T-helper 17 cell (primary cell): ENCODE measurements around the gene MEFV. TPM values are rescaled to one million over a fixed set of nuclear protein-coding genes. Genes with fewer than 3 reads are reported as not detected.
A peak's percentile ranks its signal among the peaks of the same experiment; 100 is the strongest.
"Not testable (repeated sequence)": the region's sequence is repeated elsewhere in the genome, so short reads cannot be mapped to it uniquely, and the experiment has no call there.

ENCODE experiments used
- ATAC-seq: fragments of 150-1000 bp; cut with Tn5 transposase; 2 replicates; pipeline ENCODE4 v1.10.0; 2021; ENCODE audit warnings: mild to moderate bottlenecking, moderate library complexity
- DNase-seq, 3 donors: peaks; one replicate each; pipeline versions ENCODE4 v3.0.0 to v3.0.0-alpha.2; 2020 to 2021
- H3K9me3 ChIP-seq: one replicate; pipeline ENCODE4 v1.7.0; 2013; ENCODE audit warnings: low read length, mild to moderate bottlenecking; ENCODE audit not compliant: control insufficient read depth, poor library complexity, severe bottlenecking
- H3K27ac Mint-ChIP-seq: one replicate; pipeline ENCODE4 v1.8.0; 2022; ENCODE audit warnings: mild to moderate bottlenecking, moderate library complexity, mixed read lengths
- H3K27me3 Mint-ChIP-seq: one replicate; pipeline ENCODE4 v1.8.0; 2022; ENCODE audit warnings: mixed read lengths
- H3K36me3 Mint-ChIP-seq: one replicate; pipeline ENCODE4 v1.8.0; 2022; ENCODE audit warnings: low read depth, mixed read lengths
- H3K4me1 Mint-ChIP-seq: one replicate; pipeline ENCODE4 v1.8.0; 2022; ENCODE audit warnings: mild to moderate bottlenecking, mixed read lengths
- H3K4me3 Mint-ChIP-seq: one replicate; pipeline ENCODE4 v1.8.0; 2022; ENCODE audit warnings: mild to moderate bottlenecking, moderate library complexity, mixed read lengths
- total RNA-seq, 4 donors: library from RNA in 2 of 4; stranded (reverse) in 2 of 4; gene quantifications; one replicate each; pipeline ENCODE4 v1.2.3 and lab custom pipeline; 2022 to 2026

Gene MEFV
- total RNA-seq, 2 donors from 2014 or later: 0.81 to 2.2 TPM

DNA sequence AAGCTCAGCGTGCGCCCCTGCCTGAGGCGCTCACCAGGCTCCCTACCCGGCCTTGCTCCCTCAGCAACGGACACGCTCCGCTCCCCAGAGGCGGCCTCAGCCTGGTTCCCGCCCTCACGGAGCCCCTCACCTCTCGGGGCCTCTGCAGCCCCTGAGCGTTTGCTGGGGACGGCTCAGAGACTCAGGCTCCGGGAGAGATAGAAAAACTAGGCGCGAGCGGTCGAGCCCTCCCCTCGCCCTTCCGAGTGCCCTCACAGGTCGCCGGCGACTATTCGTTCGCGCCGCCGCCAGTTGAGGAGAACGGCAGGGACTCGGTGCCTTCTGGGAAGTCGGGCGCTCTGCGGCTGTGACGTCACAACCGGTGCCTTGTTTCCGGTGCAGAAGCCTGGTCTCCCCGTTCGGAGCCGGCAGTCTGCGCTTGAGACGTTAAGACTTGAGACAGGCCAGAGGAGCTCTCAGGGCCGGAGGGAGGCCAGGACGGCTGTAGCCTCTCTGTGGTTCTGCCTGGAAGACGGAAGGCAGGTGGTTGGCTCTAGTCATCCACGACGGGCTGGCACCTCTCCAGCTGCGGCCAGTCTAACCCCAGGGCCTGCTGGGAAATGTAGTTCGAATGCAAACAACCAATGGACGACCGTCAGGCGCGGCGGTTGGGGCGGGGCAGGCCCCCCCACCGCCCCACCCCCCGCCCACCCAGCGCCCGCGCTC is 21.4 kb downstream of the MEFV start, which contains the start of gene ZNF200:
Gene ZNF200 (minus strand): TSS at position 302 of the 705 bp plus-strand sequence. CDS start 1,403 bp downstream, outside the sequence.
- no peaks in the 10 kb centered on the region for H3K9me3 ChIP-seq
- Mint-ChIP-seq H3K4me1 (peaks cover 17% of the 10 kb centered on the region), H3K4me3 (peak within 1 kb of the TSS; percentile 94), H3K27ac (peak within 1 kb of the TSS; percentile 94), H3K27me3 (no peaks in the 10 kb centered on the region), H3K36me3 (peaks cover 16% of the 10 kb centered on the region)
- peak; percentile 92 for ATAC-seq
- peak; percentile 81 to 86 (median 82) for DNase-seq

DNA sequence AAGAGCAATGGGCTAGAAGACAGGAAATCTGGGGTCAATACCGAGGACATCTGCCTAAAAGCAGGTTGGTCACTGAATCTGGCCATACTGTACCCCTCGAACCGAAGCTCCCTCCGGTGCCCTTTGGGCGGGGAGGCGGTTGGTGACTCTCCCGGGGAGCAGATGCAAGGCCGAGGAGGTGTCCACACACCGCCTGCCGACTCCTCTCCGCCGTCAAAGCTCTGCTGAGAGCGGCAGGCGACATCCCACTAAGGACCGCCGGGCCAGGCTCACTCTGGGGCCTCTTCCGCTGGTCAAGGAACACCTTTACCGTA is 21.9 kb downstream of the MEFV start:
- Mint-ChIP-seq H3K4me1 (peaks cover 17% of the 10 kb centered on the region), H3K27ac (peak overlapping the region; percentile 94), H3K36me3 (peaks cover 16% of the 10 kb centered on the region), H3K4me3 (peak overlapping the region; percentile 94), H3K27me3 (no peaks in the 10 kb centered on the region)
- H3K9me3 ChIP-seq: no peaks in the 10 kb centered on the region
- ATAC-seq (no peak), DNase-seq (no peak)

GRCh38 chr16:3223913-3224515 is 32.4 kb downstream of the MEFV start:
- ATAC-seq (no peak), DNase-seq (no peak)
- H3K27me3 Mint-ChIP-seq: no peaks in the 10 kb centered on the region
- no peak overlapping the region for H3K4me3 Mint-ChIP-seq
- no peak overlapping the region for H3K27ac Mint-ChIP-seq
- H3K4me1 Mint-ChIP-seq: no peaks in the 10 kb centered on the region
- peaks cover 10% of the 10 kb centered on the region for H3K36me3 Mint-ChIP-seq
- H3K9me3 ChIP-seq: peaks cover 27% of the 10 kb centered on the region

DNA sequence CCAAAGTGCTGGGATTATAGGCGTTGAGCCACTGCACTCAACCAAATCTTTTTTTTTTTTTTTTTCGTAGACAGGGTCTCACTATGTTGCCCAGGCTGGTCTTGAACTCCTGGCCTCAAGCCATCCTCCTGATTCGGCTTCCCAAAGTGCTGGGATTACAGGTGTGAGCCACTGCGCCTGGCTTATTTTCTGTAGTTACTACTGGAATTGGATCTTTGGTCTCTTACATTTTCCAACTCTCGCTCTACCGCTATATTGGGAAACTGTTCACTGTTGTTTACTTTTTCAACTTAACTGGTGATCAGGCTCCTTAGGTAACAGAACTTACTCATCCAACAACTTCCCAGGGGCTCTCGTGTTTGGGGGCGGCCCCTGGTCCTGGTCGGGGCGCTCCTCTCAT is 35.6 kb downstream of the MEFV start:
- peaks cover 27% of the 10 kb centered on the region for H3K9me3 ChIP-seq
- Mint-ChIP-seq H3K27ac (no peak overlapping the region), H3K4me1 (peaks cover 4% of the 10 kb centered on the region), H3K27me3 (no peaks in the 10 kb centered on the region), H3K36me3 (peaks cover 5% of the 10 kb centered on the region), H3K4me3 (no peak overlapping the region)
- no peak for DNase-seq
- no peak for ATAC-seq

DNA sequence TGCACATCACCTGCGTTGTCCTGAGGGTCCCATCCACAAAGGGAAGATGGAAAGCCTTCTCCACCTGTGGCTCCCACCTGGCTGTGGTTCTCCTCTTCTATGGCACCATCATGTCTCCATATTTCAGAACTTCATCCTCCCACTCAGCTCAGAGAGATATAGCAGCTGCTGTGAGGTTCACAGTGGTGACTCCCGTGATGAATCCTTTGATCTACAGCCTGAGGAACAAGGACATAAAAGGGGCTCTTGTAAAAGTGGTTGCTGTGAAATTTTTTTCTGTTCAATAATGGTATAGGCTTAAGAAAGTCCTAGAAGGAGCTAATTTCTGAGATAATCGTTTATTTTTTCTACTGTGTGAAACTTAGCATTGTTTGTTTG is 40.2 kb downstream of the MEFV start:
- Mint-ChIP-seq H3K27ac (peak overlapping the region; percentile 85), H3K4me1 (peaks cover 15% of the 10 kb centered on the region), H3K36me3 (no peaks in the 10 kb centered on the region), H3K4me3 (peak overlapping the region; percentile 71), H3K27me3 (no peaks in the 10 kb centered on the region)
- ATAC-seq: no peak
- DNase-seq: no peak
- H3K9me3 ChIP-seq: no peaks in the 10 kb centered on the region

GRCh38 chr16:3215601-3216262 is 40.7 kb downstream of the MEFV start:
- H3K4me3 Mint-ChIP-seq: peak overlapping the region; percentile 71
- H3K27me3 Mint-ChIP-seq: no peaks in the 10 kb centered on the region
- H3K36me3 Mint-ChIP-seq: no peaks in the 10 kb centered on the region
- H3K4me1 Mint-ChIP-seq: peaks cover 15% of the 10 kb centered on the region
- H3K9me3 ChIP-seq: no peaks in the 10 kb centered on the region
- peak overlapping the region; percentile 85 for H3K27ac Mint-ChIP-seq
- ATAC-seq (no peak), DNase-seq (no peak)

- Mint-ChIP-seq H3K27ac (peak overlapping the region; percentile 85), H3K4me1 (peaks cover 15% of the 10 kb centered on the region), H3K36me3 (no peaks in the 10 kb centered on the region), H3K4me3 (peak overlapping the region; percentile 71), H3K27me3 (no peaks in the 10 kb centered on the region)
- DNase-seq (no peak), ATAC-seq (peak; percentile 91)
- H3K9me3 ChIP-seq: no peaks in the 10 kb centered on the region
These were observed 41.4 kb downstream of the MEFV start for GRCh38 chr16:3214904-3215600.

GRCh38 chr16:3212567-3212966 is 43.9 kb downstream of the MEFV start:
- Mint-ChIP-seq H3K36me3 (no peaks in the 10 kb centered on the region), H3K4me3 (no peak overlapping the region), H3K27ac (no peak overlapping the region), H3K4me1 (peaks cover 15% of the 10 kb centered on the region), H3K27me3 (no peaks in the 10 kb centered on the region)
- no peaks in the 10 kb centered on the region for H3K9me3 ChIP-seq
- no peak for DNase-seq
- ATAC-seq: no peak

GRCh38 chr16:3212006-3212405 is 44.4 kb downstream of the MEFV start:
- no peak for ATAC-seq
- H3K4me3 Mint-ChIP-seq: no peak overlapping the region

GRCh38 chr16:3207086-3207953 is 49.1 kb downstream of the MEFV start:
- H3K27me3 Mint-ChIP-seq: peaks cover 7% of the 10 kb centered on the region
- no peaks in the 10 kb centered on the region for H3K4me1 Mint-ChIP-seq
- no peaks in the 10 kb centered on the region for H3K36me3 Mint-ChIP-seq
- H3K9me3 ChIP-seq: no peaks in the 10 kb centered on the region
- ATAC-seq: no peak
- H3K4me3 Mint-ChIP-seq: no peak overlapping the region
- no peak overlapping the region for H3K27ac Mint-ChIP-seq
- no peak for DNase-seq

More at GRCh38 chr16:3212006-3212405, 44.4 kb downstream of the MEFV start:
- H3K27ac Mint-ChIP-seq: peak overlapping the region; percentile 16
- H3K36me3 Mint-ChIP-seq: no peaks in the 10 kb centered on the region
- DNase-seq: no peak
- no peaks in the 10 kb centered on the region for H3K9me3 ChIP-seq
- H3K4me1 Mint-ChIP-seq: peaks cover 15% of the 10 kb centered on the region
- H3K27me3 Mint-ChIP-seq: no peaks in the 10 kb centered on the region

DNA sequence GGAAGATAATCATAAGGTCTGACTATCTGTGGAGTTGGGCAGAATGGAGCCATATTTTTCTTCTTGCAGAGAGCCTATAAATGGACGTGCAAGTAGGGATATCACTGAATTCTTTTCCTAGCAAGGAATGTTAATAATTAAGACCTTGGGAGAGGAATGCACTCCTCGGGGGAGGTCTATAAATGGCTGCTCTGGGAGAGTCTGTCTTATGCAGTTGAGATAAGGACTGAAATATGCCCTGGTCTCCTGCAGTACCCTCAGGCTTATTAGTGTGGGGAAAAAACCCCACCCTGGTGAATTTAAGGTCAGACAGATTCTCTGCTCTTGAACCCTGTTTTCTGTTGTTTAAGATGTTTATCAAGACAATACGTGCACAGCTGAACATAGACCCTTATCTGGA is 50.5 kb downstream of the MEFV start:
- H3K36me3 Mint-ChIP-seq, H3K9me3 ChIP-seq, H3K4me3 Mint-ChIP-seq, ATAC-seq, DNase-seq, H3K27me3 Mint-ChIP-seq, H3K27ac Mint-ChIP-seq, H3K4me1 Mint-ChIP-seq: not testable (repeated sequence)

GRCh38 chr16:3202903-3203539 is 53.4 kb downstream of the MEFV start:
- DNase-seq: no peak
- Mint-ChIP-seq H3K36me3 (no peaks in the 10 kb centered on the region), H3K27ac (no peak overlapping the region), H3K27me3 (peaks cover 11% of the 10 kb centered on the region), H3K4me1 (no peaks in the 10 kb centered on the region), H3K4me3 (no peak overlapping the region)
- H3K9me3 ChIP-seq: no peaks in the 10 kb centered on the region
- ATAC-seq: no peak
